Lower leg skin (tissue), 3 donors: ENCODE results near the gene RNF17.

Source experiments
- CTCF ChIP-seq, 3 donors: fragments of 450-650 bp; IDR thresholded peaks; one replicate each; pipeline ENCODE4 v1.5.1; 2016; ENCODE audit warnings: antibody characterized with exemption in 3 of 3, mild to moderate bottlenecking in 3 of 3, moderate library complexity in 2 of 3
- POLR2A ChIP-seq, 2 donors: fragments of 450-650 bp; IDR thresholded peaks; one replicate each; pipeline ENCODE4 v1.6.1; 2016 to 2017; ENCODE audit warnings: antibody characterized with exemption in 2 of 2, mild to moderate bottlenecking in 1 of 2, moderate library complexity in 1 of 2

GRCh38 chr13:24894972-24895300 lies 131.0 kb downstream of the RNF17 start:
- TF ChIP-seq CTCF (IDR thresholded peaks at IDR 0.05) (no peak), POLR2A (IDR thresholded peaks at IDR 0.05) (no peak)
